Stimulated activated CD8-positive, alpha-beta memory T cell treated with anti-CD3 and anti-CD28 coated beads, Interleukin-15, amount 100 ng/mL, for 4 hours (primary cell): ENCODE results near the gene HOXA11.
A peak's percentile ranks its signal among the peaks of the same experiment; 100 is the strongest.

Experiments
- DNase-seq, 2 donors: peaks; one replicate each; pipeline ENCODE4 v3.0.0-alpha.2; 2020; ENCODE audit warnings: low read depth in 2 of 2

Gene HOXA11

DNA sequence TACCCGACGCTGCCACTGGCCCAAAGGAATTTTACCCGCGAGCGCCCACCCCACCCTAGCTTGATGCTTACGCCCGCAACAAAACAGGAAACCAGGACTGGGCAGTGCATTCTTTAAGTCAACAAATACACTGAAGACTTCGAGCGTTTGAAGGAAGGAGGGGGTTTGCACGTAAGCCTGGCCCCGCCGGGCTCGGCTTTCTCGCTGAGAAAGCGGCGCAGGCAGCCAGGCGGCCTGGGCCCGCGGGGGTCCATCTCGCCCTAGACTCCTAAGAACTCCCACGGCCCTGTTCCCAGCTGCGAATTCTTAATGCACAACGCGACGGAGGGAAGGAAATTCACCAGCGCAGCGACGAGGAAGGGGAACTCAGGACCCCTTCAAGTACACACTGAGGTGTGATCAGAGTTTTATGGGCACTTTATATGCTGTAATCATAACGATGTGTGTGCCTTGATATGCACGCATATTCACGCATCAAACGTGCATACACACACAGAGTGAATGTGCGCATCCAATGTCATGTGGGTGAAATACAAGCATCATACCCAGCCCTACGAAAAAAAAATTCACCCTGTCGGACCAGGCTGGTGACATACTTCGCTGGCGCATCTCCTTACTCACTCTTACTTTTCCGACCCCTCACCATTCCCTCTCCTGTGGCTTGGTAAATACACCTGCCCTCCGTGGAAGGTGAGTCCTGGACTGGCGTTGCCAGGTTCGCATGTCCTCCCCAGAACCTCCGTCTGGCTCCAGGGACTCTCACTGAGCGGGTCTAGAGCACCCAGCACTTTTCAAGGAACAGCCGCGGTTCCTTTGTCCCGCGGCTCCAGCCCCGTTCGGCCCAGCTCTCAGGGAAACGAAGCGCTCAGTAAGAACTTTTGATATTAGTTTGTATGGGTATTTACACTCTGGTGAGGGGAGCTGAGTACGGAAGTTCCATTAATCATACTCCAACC, 20.6 kb upstream of the HOXA11 start:
- DNase-seq: no peak

DNA sequence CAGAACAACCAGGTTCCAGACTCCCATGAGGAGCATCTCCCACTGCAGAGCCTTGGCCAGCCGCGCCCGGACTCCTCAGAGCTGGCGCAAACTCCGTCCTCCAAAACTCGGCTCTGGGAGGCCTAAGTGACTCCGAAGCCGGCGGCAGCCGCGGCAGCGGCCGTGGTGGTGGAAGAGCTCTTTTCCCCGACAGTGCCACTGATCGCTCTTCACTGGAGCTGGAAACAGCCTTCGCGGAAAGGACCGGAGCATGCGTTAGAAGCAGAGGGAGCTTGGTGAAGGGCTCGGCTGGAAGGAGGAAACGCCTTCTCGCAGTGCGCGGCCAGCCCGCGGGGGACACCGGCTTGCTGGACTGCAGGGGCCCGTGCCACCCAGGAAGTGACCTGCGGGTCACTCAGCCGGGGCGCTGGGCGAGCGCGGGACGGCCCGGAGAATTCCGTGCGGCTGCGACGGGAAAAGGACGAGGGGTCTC, 19.9 kb upstream of the HOXA11 start:
- DNase-seq: no peak

GRCh38 chr7:27203964-27204594, 19.0 kb upstream of the HOXA11 start:
- DNase-seq: no peak

DNA sequence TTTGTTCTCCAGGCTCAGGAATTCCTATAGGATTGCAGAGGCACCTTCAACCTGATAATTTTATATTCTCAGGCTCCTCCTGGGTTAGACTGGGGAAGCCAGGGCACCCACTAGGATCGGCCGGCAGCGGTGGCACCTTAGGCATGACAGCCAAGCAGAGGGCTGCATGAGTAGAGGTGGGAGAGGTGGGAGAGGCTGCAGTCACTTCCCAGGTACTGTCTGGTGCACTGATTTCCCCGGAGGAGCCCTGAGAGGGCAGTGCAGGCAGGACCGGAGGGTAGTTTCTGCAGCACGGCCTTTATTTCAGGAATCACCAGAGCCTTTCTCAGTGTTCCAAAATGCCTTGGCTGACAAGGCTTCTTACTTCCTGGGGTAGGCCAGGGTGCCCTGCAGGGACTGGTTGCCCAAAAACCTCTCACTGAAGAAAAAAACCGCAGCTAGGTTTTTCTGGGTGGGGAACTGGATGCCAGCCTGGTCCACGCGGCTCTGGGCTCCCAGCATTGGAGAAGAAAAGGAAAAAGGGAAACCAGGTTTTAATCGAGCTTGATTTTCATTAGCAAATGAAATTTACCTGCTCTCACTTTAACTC, 18.4 kb upstream of the HOXA11 start:
- no peak for DNase-seq

- DNase-seq: no peak
Observed at GRCh38 chr7:27202862-27203134, 17.8 kb upstream of the HOXA11 start.

GRCh38 chr7:27202018-27202861, 17.2 kb upstream of the HOXA11 start:
- no peak for DNase-seq

DNA sequence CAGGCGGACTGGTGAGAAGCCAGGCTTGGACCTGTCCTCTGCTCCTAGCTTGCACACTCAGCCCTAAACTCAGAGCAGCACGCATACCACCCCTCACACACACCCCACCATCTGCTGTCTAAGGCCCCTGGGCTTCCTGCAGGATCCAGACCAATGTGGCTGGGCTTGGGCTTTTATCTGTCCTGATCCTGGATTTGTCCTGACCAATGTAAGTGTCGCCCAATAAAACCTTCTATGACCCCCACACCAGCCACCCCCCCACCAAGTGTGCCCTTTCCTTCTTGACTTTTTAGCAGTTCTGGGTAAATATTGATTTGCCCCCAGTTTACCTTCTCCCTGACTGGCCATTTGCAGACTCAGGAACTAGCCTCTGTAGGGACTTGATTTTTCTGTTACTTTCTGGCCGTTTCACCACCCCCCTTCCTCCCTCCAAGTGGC, 16.6 kb upstream of the HOXA11 start:
- DNase-seq: no peak

- DNase-seq: no peak
Observed at GRCh38 chr7:27200761-27201579, 15.9 kb upstream of the HOXA11 start.

- no peak for DNase-seq
Observed at GRCh38 chr7:27199849-27200760, 15.1 kb upstream of the HOXA11 start, which contains the start of gene HOXA13. Gene HOXA13 (minus strand): TSS chr7:27200091. CDS start chr7:27200077, 14 bp downstream.

DNA sequence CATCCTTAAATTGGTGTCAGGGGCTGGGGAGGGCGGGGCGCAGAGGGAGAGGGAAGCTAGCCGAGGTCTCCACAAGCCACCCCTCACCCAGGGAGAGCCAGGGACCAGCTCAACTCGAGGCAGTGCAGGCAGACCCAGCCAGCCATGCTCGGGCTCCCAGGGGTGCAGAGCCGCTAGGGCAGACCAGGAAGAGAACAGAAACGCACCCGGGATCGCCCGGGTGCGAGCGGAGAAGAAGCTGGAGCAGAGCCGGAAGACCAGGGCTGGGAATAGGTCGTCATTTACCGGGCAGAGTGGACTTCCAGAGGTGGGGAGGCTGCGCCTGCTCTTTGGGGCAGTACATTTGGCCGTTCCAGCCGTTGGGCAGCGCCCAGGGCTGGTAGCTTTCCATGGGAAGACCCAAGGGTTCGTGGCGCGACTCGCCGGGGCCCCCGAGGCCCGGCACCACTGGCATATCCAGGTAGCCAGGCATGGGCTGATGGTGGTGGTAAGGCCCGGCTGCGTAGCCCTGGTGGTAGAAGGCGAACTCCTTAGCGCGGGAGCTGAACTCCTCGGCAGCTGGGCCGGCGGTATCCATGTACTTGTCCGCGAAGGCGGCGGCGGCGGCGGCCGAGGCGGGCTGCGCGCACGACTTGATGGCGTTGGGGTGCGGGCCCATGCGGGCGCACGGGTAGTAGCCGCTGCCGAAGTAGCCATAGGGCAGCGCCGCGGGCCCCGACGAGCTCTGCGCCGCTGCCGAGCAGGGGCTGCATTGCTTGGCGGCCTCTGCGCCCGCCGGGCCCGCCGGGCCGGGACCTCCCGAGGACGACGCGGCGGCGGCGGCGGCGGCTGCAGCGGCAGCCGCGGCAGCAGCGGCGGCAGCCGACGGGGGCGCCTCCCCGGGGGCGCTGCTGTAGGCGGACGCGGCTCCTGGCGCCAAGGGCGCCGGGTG, 14.1 kb upstream of the HOXA11 start:
- no peak for DNase-seq

- no peak for DNase-seq
Observed at GRCh38 chr7:27198138-27198841, 13.3 kb upstream of the HOXA11 start.

GRCh38 chr7:27197137-27198042, 12.4 kb upstream of the HOXA11 start:
- no peak for DNase-seq

GRCh38 chr7:27196287-27196767, 11.3 kb upstream of the HOXA11 start:
- DNase-seq: peak; percentile 44 to 70

- DNase-seq: no peak
Observed at GRCh38 chr7:27194686-27195379, 9.8 kb upstream of the HOXA11 start.

DNA sequence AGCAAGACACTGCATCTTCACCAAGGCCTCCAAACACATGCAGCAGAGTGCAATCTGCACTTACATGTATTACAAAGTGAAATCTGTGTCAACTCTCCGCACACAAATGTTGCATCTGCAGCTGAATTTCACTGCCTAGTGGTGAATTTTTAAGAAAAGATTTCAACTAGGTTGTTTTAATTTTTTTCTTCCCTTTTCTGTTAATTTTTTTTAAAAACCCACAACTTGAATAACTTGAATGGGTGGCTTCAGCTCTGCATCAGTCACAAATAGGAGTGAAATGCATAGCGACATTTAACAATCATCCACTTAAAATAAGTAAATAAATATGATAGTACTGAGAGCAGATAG, 8.9 kb upstream of the HOXA11 start:
- no peak for DNase-seq

DNA sequence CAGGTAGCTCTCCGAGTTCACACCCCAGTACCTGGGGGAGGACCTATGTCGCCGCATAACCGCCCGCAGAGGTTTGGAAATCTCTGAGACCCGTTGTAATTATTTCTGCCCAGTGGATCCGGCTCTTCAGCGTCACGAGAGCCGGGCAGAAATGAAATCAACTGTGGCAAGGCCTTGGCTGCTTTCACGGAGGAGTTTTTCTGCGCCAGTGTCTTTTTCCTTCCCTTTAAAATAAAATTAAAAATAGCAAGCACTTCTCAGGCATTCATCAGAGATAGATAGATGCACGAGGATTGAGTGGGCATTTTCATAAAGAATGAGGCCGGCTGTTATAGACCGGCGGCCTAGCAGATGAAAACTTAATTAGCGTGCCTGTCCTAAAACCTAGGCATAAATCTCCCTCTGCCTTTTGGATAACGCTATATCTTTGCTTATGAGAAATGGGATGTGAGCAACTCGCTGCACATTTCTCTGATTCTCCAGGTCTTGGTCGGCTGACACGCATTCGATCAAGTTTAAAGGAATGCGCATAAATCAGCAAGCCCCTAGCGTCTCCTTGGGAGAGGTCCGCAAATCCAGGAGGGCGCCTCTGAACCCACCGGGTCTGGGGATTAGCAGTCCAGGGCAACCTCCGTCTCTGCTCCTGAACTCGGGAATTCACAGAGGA, 8.4 kb upstream of the HOXA11 start:
- DNase-seq: no peak
